Adrenal gland (tissue), 12 donors: ENCODE results near the gene ARHGAP33. TPM values are rescaled to one million over a fixed set of nuclear protein-coding genes. Genes with fewer than 3 reads are reported as not detected.

Experiments
- DNase-seq, 7 donors: peaks; one replicate each; pipeline ENCODE4 v3.0.0-alpha.2; 2019 to 2020
- H3K27ac ChIP-seq, 5 donors: fragments of 200-600 bp; sonication (generic) in 4 of 5; 1 replicate in 3 of 5; 2 replicates in 2 of 5; pipeline versions ENCODE4 v1.5.1 to v1.8.0; 2016 to 2020; ENCODE audit warnings: mild to moderate bottlenecking in 1 of 5
- H3K27me3 ChIP-seq: fragments of 200-600 bp; 2 replicates; pipeline ENCODE4 v1.8.0; 2021
- H3K36me3 ChIP-seq, 2 donors: fragments of 200-600 bp; replicated peaks in 1 of 2; 1 replicate in 1 of 2; 2 replicates in 1 of 2; pipeline versions ENCODE4 v1.5.1 to v1.8.0; 2018 to 2022
- H3K4me1 ChIP-seq, 2 donors: fragments of 200-600 bp; replicated peaks in 1 of 2; 1 replicate in 1 of 2; 2 replicates in 1 of 2; pipeline versions ENCODE4 v1.5.1 to v1.8.0; 2018 to 2021
- H3K4me3 ChIP-seq, 4 donors: fragments of 200-600 bp; sonication (generic) in 3 of 4; one replicate each; pipeline ENCODE4 v1.5.1; 2016 to 2018
- H3K9me3 ChIP-seq, 3 donors: fragments of 200-600 bp; sonication (generic) in 1 of 3; replicated peaks in 1 of 3; 1 replicate in 2 of 3; 2 replicates in 1 of 3; pipeline versions ENCODE4 v1.5.1 to v1.8.0; 2016 to 2021
- POLR2A ChIP-seq, 2 donors: fragments of 450-650 bp; IDR thresholded peaks; one replicate each; pipeline ENCODE4 v1.6.1; 2017; ENCODE audit warnings: antibody characterized with exemption in 2 of 2, mild to moderate bottlenecking in 2 of 2, moderate library complexity in 1 of 2
- WGBS, 4 donors: extraction: QIAGEN DNeasy Blood & Tissue Kit in 2 of 4; methylation state at CpG; one replicate each; pipeline versions ENCODE4 v1.1.5 to v1.1.7; 2013 to 2017; 5-methylcytosine and 5-hydroxymethylcytosine counted together
- intact Hi-C, 2 donors: fragments of 100-400 bp; cut with DNase I; formaldehyde crosslinking; loops; one replicate each; pipeline versions ENCODE4 v1.14.1 to v1.15.0; 2022 to 2023
- polyA plus RNA-seq, 3 donors: library from polyadenylated mRNA; stranded (reverse); fragments of 200-250 nt in 2 of 3; fragments of 350-450 nt in 1 of 3; fragmentation: Illumina TruSeq in 1 of 3; extraction: RNeasy Lipid Tissue Mini Kit (QIAGEN cat#74804) in 1 of 3; gene quantifications; one replicate each; pipeline ENCODE4 v1.2.3, GENCODE V29; 2013 to 2014
- total RNA-seq, 9 donors: library from RNA; depleted of rRNA in 4 of 9; stranded (reverse); fragments of >200 nt in 4 of 9; fragments of 120-200 nt in 1 of 9; fragmentation: NEBNext Ultra II Directional in 1 of 9; extraction: Animal tissue kit (Norgen Biotek cat#: 25700) in 1 of 9; gene quantifications; one replicate each; pipeline versions ENCODE4 v1.1.0 to v1.2.4, GENCODE V29; 2013 to 2023
- TF ChIP-seq, protein P1 (sequence below), 6 experiments: fragments of 450-650 bp in 4 of 6; fragments of 200-600 bp in 2 of 6; sonication (generic) in 1 of 6; IDR thresholded peaks; 1 replicate in 5 of 6; 2 replicates in 1 of 6; pipeline versions ENCODE4 v1.5.1 to v1.8.0; 2016 to 2021; ENCODE audit warnings: antibody characterized with exemption in 6 of 6, mild to moderate bottlenecking in 2 of 6, moderate library complexity in 1 of 6
- donor health status: healthy with polysubstance abuse.
- donor health status: Bipolar disorder and iron deficiency.
- donor health status: DM: yes; HTN: yes; CAD: no.
- donor health status: DM: no; HTN: no; CAD: no.
- donor health status: DM: no; HTN: no; CAD: no.
- donor health status: DM: yes; HTN: yes; CAD: no.

ARHGAP33 gene
- total and polyA plus RNA-seq, 12 donors, result 0.54 to 90.3 (median 5.5) TPM

DNA sequence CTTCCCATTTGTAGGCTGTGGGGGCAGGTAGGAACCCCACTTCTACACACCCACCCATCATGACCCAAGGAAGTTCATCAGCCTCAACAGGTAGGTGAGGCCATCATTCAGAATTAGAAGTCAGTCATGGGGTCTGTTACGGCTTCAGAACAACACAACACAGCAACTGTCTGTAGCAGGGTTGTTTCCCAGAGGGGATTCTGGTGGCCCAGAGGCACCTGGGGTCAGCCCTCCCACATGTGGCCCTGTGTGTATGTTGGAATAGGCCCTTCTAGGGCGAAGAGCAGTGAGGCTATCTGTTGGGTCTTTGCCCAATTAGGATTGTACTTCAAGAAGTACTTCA, 36.5 kb upstream of the ARHGAP33 start:
- intact Hi-C loops, result no loop called here
- Histone ChIP-seq H3K27me3 (no peaks in the 10 kb centered on the region), H3K4me3 (no peak overlapping the region), H3K36me3 (peaks cover 0 to 51% of the 10 kb centered on the region in 2 donors), H3K4me1 (peaks cover 17 to 28% of the 10 kb centered on the region in 2 donors), H3K27ac (peak overlapping the region in 1 of 5 donors; percentile 86), H3K9me3 (no peaks in the 10 kb centered on the region)
- no peak for DNase-seq
- TF ChIP-seq, protein P1, sequence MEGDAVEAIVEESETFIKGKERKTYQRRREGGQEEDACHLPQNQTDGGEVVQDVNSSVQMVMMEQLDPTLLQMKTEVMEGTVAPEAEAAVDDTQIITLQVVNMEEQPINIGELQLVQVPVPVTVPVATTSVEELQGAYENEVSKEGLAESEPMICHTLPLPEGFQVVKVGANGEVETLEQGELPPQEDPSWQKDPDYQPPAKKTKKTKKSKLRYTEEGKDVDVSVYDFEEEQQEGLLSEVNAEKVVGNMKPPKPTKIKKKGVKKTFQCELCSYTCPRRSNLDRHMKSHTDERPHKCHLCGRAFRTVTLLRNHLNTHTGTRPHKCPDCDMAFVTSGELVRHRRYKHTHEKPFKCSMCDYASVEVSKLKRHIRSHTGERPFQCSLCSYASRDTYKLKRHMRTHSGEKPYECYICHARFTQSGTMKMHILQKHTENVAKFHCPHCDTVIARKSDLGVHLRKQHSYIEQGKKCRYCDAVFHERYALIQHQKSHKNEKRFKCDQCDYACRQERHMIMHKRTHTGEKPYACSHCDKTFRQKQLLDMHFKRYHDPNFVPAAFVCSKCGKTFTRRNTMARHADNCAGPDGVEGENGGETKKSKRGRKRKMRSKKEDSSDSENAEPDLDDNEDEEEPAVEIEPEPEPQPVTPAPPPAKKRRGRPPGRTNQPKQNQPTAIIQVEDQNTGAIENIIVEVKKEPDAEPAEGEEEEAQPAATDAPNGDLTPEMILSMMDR (IDR thresholded peaks at IDR 0.05), result no peak
- no peak for TF ChIP-seq POLR2A (IDR thresholded peaks at IDR 0.05)
- 87 to 100% (median 95%) methylated on average over 1 to 2 of the region's 2 CpGs for WGBS, 4 donors

GRCh38 chr19:35739275-35740107, 35.9 kb upstream of the ARHGAP33 start:
- no peaks in the 10 kb centered on the region for H3K9me3 ChIP-seq
- intact Hi-C loops, result no loop called here
- no peak for TF ChIP-seq POLR2A (IDR thresholded peaks at IDR 0.05)
- 67 to 81% (median 75%) methylated on average over 25 to 29 of the region's 29 CpGs for WGBS, 4 donors
- H3K36me3 ChIP-seq, result peaks cover 0 to 45% of the 10 kb centered on the region in 2 donors
- peaks cover 16 to 32% of the 10 kb centered on the region in 2 donors for H3K4me1 ChIP-seq
- no peaks in the 10 kb centered on the region for H3K27me3 ChIP-seq
- peak overlapping the region in 1 of 4 donors; percentile 59 for H3K4me3 ChIP-seq
- H3K27ac ChIP-seq, result peak overlapping the region; percentile 75 to 88 (median 86)
- DNase-seq, result peak in 2 of 7 donors; percentile 42 to 44

DNA sequence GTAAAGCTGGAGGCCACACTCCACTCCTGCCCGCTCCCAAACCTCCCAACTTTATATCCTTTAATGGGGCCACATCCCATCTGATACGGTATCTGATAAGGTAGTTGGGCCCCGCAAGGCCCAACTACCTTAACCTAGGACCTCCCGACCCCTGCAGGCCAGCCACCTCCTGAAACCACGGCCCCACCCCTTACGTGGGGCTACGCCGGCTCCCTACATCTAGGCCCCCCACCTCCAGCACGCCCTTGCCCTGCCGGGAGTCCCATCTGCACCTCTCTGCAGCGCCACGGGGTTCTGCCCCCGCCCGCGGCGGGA, 35.3 kb upstream of the ARHGAP33 start:
- H3K9me3 ChIP-seq, result no peaks in the 10 kb centered on the region
- 3 to 5% (median 4%) methylated on average over 13 to 16 of the region's 16 CpGs; no CpG with 5 or more reads in 1 of the 4 donors for WGBS, 4 donors
- peak overlapping the region; percentile 75 to 88 (median 86) for H3K27ac ChIP-seq
- intact Hi-C loops, result no loop called here
- H3K4me3 ChIP-seq, result peak overlapping the region in 2 of 4 donors; percentile 11 to 59
- peaks cover 0 to 41% of the 10 kb centered on the region in 2 donors for H3K36me3 ChIP-seq
- no peaks in the 10 kb centered on the region for H3K27me3 ChIP-seq
- peaks cover 18 to 34% of the 10 kb centered on the region in 2 donors for H3K4me1 ChIP-seq
- peak in 1 of 2 donors; percentile 33 for TF ChIP-seq POLR2A (IDR thresholded peaks at IDR 0.05)
- TF ChIP-seq, protein P1 (IDR thresholded peaks at IDR 0.05), result no peak
- DNase-seq, result no peak

- DNase-seq, result peak; percentile 97 to 99 (median 99)
- 0 to 1% (median 1%) methylated on average over 31 to 63 of the region's 63 CpGs for WGBS, 4 donors
- Histone ChIP-seq H3K4me3 (peak overlapping the region in 3 of 4 donors; percentile 11 to 65 (median 59)), H3K4me1 (peaks cover 18 to 34% of the 10 kb centered on the region in 2 donors), H3K27me3 (no peaks in the 10 kb centered on the region), H3K9me3 (no peaks in the 10 kb centered on the region), H3K27ac (peak overlapping the region; percentile 75 to 95 (median 86)), H3K36me3 (peaks cover 0 to 36% of the 10 kb centered on the region in 2 donors)
- intact Hi-C loops, result no loop called here
- peak in 1 of 2 donors; percentile 47 for TF ChIP-seq POLR2A (IDR thresholded peaks at IDR 0.05)
- TF ChIP-seq, protein P1 (IDR thresholded peaks at IDR 0.05), result peak in 2 of 6 experiments; percentile 24 to 29
Measured at GRCh38 chr19:35740423-35741202, 34.8 kb upstream of the ARHGAP33 start.
